ENCODE results near the gene RNF123.

RNF123 gene

GRCh38 chr3:49653621-49654020 is 35.7 kb upstream of the RNF123 start:
- H3K27ac ChIP-seq: no peak overlapping the region
- DNase-seq (ENCODE audit: low spot score): no peak
- TF ChIP-seq, protein P1, sequence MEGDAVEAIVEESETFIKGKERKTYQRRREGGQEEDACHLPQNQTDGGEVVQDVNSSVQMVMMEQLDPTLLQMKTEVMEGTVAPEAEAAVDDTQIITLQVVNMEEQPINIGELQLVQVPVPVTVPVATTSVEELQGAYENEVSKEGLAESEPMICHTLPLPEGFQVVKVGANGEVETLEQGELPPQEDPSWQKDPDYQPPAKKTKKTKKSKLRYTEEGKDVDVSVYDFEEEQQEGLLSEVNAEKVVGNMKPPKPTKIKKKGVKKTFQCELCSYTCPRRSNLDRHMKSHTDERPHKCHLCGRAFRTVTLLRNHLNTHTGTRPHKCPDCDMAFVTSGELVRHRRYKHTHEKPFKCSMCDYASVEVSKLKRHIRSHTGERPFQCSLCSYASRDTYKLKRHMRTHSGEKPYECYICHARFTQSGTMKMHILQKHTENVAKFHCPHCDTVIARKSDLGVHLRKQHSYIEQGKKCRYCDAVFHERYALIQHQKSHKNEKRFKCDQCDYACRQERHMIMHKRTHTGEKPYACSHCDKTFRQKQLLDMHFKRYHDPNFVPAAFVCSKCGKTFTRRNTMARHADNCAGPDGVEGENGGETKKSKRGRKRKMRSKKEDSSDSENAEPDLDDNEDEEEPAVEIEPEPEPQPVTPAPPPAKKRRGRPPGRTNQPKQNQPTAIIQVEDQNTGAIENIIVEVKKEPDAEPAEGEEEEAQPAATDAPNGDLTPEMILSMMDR (IDR thresholded peaks at IDR 0.05): no peak

DNA sequence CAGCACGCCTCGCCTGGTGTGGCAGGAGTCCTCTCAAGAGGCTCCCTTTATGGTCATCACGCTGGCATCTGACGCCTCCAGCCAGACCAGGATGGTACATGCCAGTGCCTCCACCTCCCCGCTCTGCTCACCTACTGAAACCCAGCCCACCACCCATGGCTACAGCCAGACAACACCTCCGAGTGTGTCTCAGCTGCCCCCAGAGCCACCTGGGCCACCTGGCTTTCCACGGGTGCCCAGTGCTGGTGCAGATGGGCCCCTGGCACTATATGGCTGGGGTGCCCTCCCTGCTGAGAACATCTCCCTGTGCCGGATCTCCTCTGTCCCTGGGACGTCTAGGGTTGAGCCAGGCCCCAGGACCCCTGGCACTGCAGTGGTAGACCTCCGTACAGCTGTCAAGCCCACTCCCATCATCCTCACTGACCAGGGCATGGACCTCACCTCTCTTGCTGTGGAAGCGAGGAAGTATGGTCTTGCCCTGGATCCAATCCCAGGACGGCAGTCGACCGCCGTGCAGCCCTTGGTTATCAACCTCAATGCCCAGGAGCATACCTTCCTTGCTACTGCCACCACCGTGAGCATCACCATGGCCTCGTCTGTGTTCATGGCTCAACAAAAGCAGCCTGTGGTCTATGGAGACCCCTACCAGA is 35.1 kb upstream of the RNF123 start:
- Histone ChIP-seq H3K27ac (no peak overlapping the region), H3K4me3 (no peak overlapping the region)
- TF ChIP-seq, protein P1 (IDR thresholded peaks at IDR 0.05): no peak
- DNase-seq (ENCODE audit: low spot score): no peak

More at GRCh38 chr3:49653621-49654020, 35.7 kb upstream of the RNF123 start:
- H3K4me3 ChIP-seq: no peak overlapping the region

GRCh38 chr3:49654955-49655556 is 34.3 kb upstream of the RNF123 start:
- no peak overlapping the region for H3K4me3 ChIP-seq
- no peak for DNase-seq (ENCODE audit: low spot score)
- TF ChIP-seq, protein P1 (IDR thresholded peaks at IDR 0.05): no peak
- no peak overlapping the region for H3K27ac ChIP-seq

- DNase-seq (ENCODE audit: low spot score): no peak
- H3K27ac ChIP-seq: no peak overlapping the region
- TF ChIP-seq, protein P1 (IDR thresholded peaks at IDR 0.05): no peak
- H3K4me3 ChIP-seq: no peak overlapping the region
Observed at GRCh38 chr3:49655731-49656285, 33.5 kb upstream of the RNF123 start.

GRCh38 chr3:49656541-49657112 is 32.7 kb upstream of the RNF123 start:
- DNase-seq (ENCODE audit: low spot score): no peak
- no peak overlapping the region for H3K27ac ChIP-seq

GRCh38 chr3:49657208-49657915 is 32.0 kb upstream of the RNF123 start:
- H3K4me3 ChIP-seq: no peak overlapping the region
- DNase-seq (ENCODE audit: low spot score): no peak
- TF ChIP-seq, protein P1 (IDR thresholded peaks at IDR 0.05): no peak
- H3K27ac ChIP-seq: no peak overlapping the region

More at GRCh38 chr3:49656541-49657112, 32.7 kb upstream of the RNF123 start:
- TF ChIP-seq, protein P1 (IDR thresholded peaks at IDR 0.05): no peak
- H3K4me3 ChIP-seq: no peak overlapping the region

All from coronary artery (tissue), 2 donors.